Heart right ventricle (tissue), 16 donors: Measurements from ENCODE around the gene MPP2. TPM values are rescaled to one million over a fixed set of nuclear protein-coding genes. Genes with fewer than 3 reads are reported as not detected.

Source experiments
- ATAC-seq, 8 donors: fragments of 200-7000 bp; cut with Tn5 transposase; one replicate each; pipeline ENCODE4 v1.9.1; 2020; ENCODE audit warnings: mild to moderate bottlenecking in 8 of 8, moderate library complexity in 8 of 8, moderate number of reproducible peaks in 1 of 8
- DNase-seq, 2 donors: peaks; one replicate each; pipeline ENCODE4 v3.0.0-alpha.2; 2020
- H3K27ac ChIP-seq, 10 donors: fragments of 200-600 bp; sonication (generic) in 2 of 10; one replicate each; pipeline versions ENCODE4 v1.5.0 to v1.8.0; 2020 to 2022; ENCODE audit warnings: mild to moderate bottlenecking in 3 of 10
- H3K27me3 ChIP-seq, 7 donors: fragments of 200-600 bp; one replicate each; pipeline ENCODE4 v1.8.0; 2021 to 2022; ENCODE audit warnings: mild to moderate bottlenecking in 2 of 7
- H3K36me3 ChIP-seq, 9 donors: fragments of 200-600 bp; sonication (generic) in 1 of 9; one replicate each; pipeline versions ENCODE4 v1.5.0 to v1.8.0; 2020 to 2022; ENCODE audit warnings: mild to moderate bottlenecking in 2 of 9
- H3K4me1 ChIP-seq, 9 donors: fragments of 200-600 bp; sonication (generic) in 1 of 9; one replicate each; pipeline versions ENCODE4 v1.5.0 to v1.8.0; 2020 to 2022; ENCODE audit warnings: mild to moderate bottlenecking in 4 of 9
- H3K4me3 ChIP-seq, 10 donors: fragments of 200-600 bp; sonication (generic) in 2 of 10; one replicate each; pipeline versions ENCODE4 v1.5.0 to v1.8.0; 2020 to 2022; ENCODE audit warnings: mild to moderate bottlenecking in 7 of 10, moderate library complexity in 2 of 10
- H3K9me3 ChIP-seq, 11 donors: fragments of 200-600 bp in 10 of 11; sonication (generic) in 2 of 11; one replicate each; pipeline versions ENCODE4 v1.5.0 to v1.8.0; 2013 to 2022; ENCODE audit warnings: mild to moderate bottlenecking in 2 of 11, control low read depth in 1 of 11, moderate library complexity in 1 of 11
- WGBS, 2 donors: extraction: QIAGEN DNeasy Blood & Tissue Kit; methylation state at CpG; one replicate each; pipeline ENCODE4 v1.1.7; 2013; ENCODE audit warnings: inconsistent platforms in 1 of 2; 5-methylcytosine and 5-hydroxymethylcytosine counted together
- intact Hi-C, 10 donors: fragments of 100-400 bp; cut with DNase I; formaldehyde crosslinking; loops; one replicate each; pipeline versions ENCODE4 v1.11.1 to v1.14.2; 2022
- polyA plus RNA-seq, 2 donors: library from polyadenylated mRNA; stranded (reverse); fragments of 200-250 nt; gene quantifications; one replicate each; pipeline ENCODE4 v1.2.3, GENCODE V29; 2013
- total RNA-seq, 10 donors: library from RNA; stranded (reverse); fragmentation: NEBNext Ultra II Directional in 3 of 10; extraction: Animal tissue kit (Norgen Biotek cat#: 25700) in 3 of 10; gene quantifications; one replicate each; pipeline versions ENCODE4 v1.2.1 to v1.2.4, GENCODE V29; 2021 to 2023
- TF ChIP-seq, protein P1 (sequence below), 9 donors: fragments of 200-600 bp; sonication (generic) in 2 of 9; IDR thresholded peaks; one replicate each; pipeline versions ENCODE4 v1.5.0 to v1.8.0; 2021 to 2022; ENCODE audit warnings: antibody characterized with exemption in 9 of 9, mild to moderate bottlenecking in 5 of 9, moderate library complexity in 1 of 9
- donor health status: Arrhythmogenic right ventricular cardiomyopathy.
- donor health status: ischemic (EF 13 %, LVEDD 7.1; RV severe dilation, severe dysfunction).
- donor health status: healthy with polysubstance abuse.
- donor health status: DM: no; HTN: yes; CAD: no.
- donor health status: DM: no; HTN: no; CAD: no.
- donor health status: ischemic (EF 25% LVEDD 6.9; RV normal size, moderate dysfunction).
- donor health status: ischemic (EF 25% LVEDD 5.7; RV mildly dilated, moderate dysfunction).
- donor health status: healthy.
- donor health status: DM: yes; HTN: yes; CAD: no.
- donor health status: Ischemic cardiomyopathy.
- donor health status: ischemic (EF 35%, LVEDD 5.7; RV mildly dilated, moderate dysfunction).
- donor health status: nonischemic (EF 11% LVEDD 7.7; RV severe dilation, severe dysfunction).
- donor health status: DM: yes; HTN: yes; CAD: no.
- donor health status: PGD.
- donor health status: ischemic (EF 29% LVEDD 5.4; RV normal size, mild dysfunction).
- donor health status: nonischemic (EF 23%, LVEDD 6.1; RV moderate dilation, normal function).

MPP2 gene
- total and polyA plus RNA-seq, 12 donors, result 5.0 to 20.7 (median 12.9) TPM

DNA sequence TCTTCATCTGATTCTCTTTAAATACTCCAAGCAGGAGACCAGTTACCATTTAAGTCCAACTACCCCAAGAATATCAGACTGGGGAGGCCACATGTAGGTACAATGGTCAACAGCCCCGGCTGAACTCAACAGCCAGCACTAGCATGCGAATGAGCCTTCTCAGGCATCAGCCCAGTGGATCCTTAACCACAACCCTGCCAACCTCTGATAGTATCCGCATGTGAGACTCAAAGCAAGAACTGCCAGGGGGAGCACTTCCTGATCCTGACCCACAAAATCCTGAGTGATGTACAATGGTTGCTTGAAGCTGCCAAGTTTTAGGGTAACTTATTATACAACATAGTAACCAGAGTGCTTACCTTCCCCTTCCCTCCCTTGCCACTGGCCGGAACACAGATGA, 42.4 kb upstream of the MPP2 start:
- 60 to 65% methylated on average over 4 of the region's 4 CpGs for WGBS, 2 donors
- no peak overlapping the region for H3K27ac ChIP-seq
- H3K4me3 ChIP-seq, result no peak overlapping the region
- TF ChIP-seq, protein P1, sequence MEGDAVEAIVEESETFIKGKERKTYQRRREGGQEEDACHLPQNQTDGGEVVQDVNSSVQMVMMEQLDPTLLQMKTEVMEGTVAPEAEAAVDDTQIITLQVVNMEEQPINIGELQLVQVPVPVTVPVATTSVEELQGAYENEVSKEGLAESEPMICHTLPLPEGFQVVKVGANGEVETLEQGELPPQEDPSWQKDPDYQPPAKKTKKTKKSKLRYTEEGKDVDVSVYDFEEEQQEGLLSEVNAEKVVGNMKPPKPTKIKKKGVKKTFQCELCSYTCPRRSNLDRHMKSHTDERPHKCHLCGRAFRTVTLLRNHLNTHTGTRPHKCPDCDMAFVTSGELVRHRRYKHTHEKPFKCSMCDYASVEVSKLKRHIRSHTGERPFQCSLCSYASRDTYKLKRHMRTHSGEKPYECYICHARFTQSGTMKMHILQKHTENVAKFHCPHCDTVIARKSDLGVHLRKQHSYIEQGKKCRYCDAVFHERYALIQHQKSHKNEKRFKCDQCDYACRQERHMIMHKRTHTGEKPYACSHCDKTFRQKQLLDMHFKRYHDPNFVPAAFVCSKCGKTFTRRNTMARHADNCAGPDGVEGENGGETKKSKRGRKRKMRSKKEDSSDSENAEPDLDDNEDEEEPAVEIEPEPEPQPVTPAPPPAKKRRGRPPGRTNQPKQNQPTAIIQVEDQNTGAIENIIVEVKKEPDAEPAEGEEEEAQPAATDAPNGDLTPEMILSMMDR (IDR thresholded peaks at IDR 0.05), result no peak
- peaks cover 0 to 12% (median 8%) of the 10 kb centered on the region in 9 donors for H3K4me1 ChIP-seq
- H3K9me3 ChIP-seq, result no peaks in the 10 kb centered on the region
- intact Hi-C loops, result loop anchor here in 6 of 10 donors (5.0 to 10.0 kb wide), 6 partner anchors 45 to 215 kb away; no protein-coding TSS in a partner anchor
- no peaks in the 10 kb centered on the region for H3K36me3 ChIP-seq
- DNase-seq, result no peak
- H3K27me3 ChIP-seq, result peaks cover 14 to 82% (median 67%) of the 10 kb centered on the region in 7 donors
- no peak for ATAC-seq

DNA sequence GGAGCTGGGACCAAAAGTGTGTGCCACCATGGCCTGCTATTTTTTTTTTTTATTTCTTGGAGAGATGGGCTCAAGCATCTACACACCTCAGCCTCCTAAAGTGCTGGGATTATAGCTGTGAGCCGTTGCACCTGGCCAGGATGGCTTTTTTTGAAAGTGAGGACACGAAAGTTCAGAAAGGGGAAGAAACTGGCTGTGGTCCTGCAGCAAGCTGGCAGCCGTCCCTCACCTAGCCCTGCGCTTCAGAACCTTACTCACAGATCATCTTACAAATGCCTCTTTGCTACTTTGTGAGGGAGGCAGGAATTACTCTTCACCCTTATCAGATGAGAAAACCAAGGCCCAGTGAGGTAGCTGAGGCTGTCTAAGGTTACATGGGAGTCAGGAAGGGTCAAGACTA, 39.4 kb upstream of the MPP2 start:
- H3K27me3 ChIP-seq, result peaks cover 7 to 52% (median 41%) of the 10 kb centered on the region in 7 donors
- no peaks in the 10 kb centered on the region for H3K36me3 ChIP-seq
- H3K4me3 ChIP-seq, result no peak overlapping the region
- DNase-seq, result no peak
- peaks cover 0 to 5% (median 0%) of the 10 kb centered on the region in 9 donors for H3K4me1 ChIP-seq
- no peak overlapping the region for H3K27ac ChIP-seq
- 66 to 70% methylated on average over 4 of the region's 4 CpGs for WGBS, 2 donors
- intact Hi-C loops, result loop anchor here in 6 of 10 donors (5.0 to 10.0 kb wide), 6 partner anchors 48 to 218 kb away; no protein-coding TSS in a partner anchor
- H3K9me3 ChIP-seq, result no peaks in the 10 kb centered on the region
- ATAC-seq, result no peak
- TF ChIP-seq, protein P1 (IDR thresholded peaks at IDR 0.05), result no peak

- Histone ChIP-seq H3K36me3 (no peaks in the 10 kb centered on the region), H3K9me3 (no peaks in the 10 kb centered on the region), H3K27ac (no peak overlapping the region), H3K4me1 (peaks cover 0 to 5% (median 0%) of the 10 kb centered on the region in 9 donors), H3K27me3 (peaks cover 0 to 37% (median 26%) of the 10 kb centered on the region in 7 donors), H3K4me3 (no peak overlapping the region)
- ATAC-seq (no peak), DNase-seq (no peak)
- intact Hi-C loops, result loop anchor here in 8 of 10 donors (2.0 to 10.0 kb wide), 8 partner anchors 50 to 220 kb away; no protein-coding TSS in a partner anchor
- TF ChIP-seq, protein P1 (IDR thresholded peaks at IDR 0.05), result no peak
- 66 to 71% methylated on average over 12 of the region's 12 CpGs for WGBS, 2 donors
Measured at GRCh38 chr17:43945074-43945829, 37.9 kb upstream of the MPP2 start.

GRCh38 chr17:43942051-43942685, 34.8 kb upstream of the MPP2 start, which contains the start of gene PPY:
Gene PPY (minus strand): TSS chr17:43942476. CDS start chr17:43941654, 822 bp downstream.
- H3K9me3 ChIP-seq, result no peaks in the 10 kb centered on the region
- H3K27ac ChIP-seq, result no peak within 1 kb of the TSS
- H3K4me3 ChIP-seq, result no peak within 1 kb of the TSS
- H3K36me3 ChIP-seq, result no peaks in the 10 kb centered on the region
- intact Hi-C loops, result loop anchor here in 7 of 10 donors (5.0 to 10.0 kb wide), 9 partner anchors 50 to 225 kb away; no protein-coding TSS in a partner anchor
- TF ChIP-seq, protein P1 (IDR thresholded peaks at IDR 0.05), result no peak
- ATAC-seq (no peak), DNase-seq (no peak)
- peaks cover 0 to 28% (median 20%) of the 10 kb centered on the region in 7 donors for H3K27me3 ChIP-seq
- WGBS, 2 donors, result 87 to 93% methylated on average over 17 of the region's 17 CpGs
- H3K4me1 ChIP-seq, result peaks cover 0 to 15% (median 6%) of the 10 kb centered on the region in 9 donors
